HG02884 (cell line): ENCODE results near the gene CIDEC.
"Not testable (repeated sequence)": the region's sequence is repeated elsewhere in the genome, so short reads cannot be mapped to it uniquely, and the experiment has no call there.

Source experiments
- ATAC-seq: cut with Tn5 transposase; IDR thresholded peaks from one replicate; pipeline ENCODE4 v1.9.1; 2021; ENCODE audit warnings: mild to moderate bottlenecking, moderate library complexity; ENCODE audit not compliant: unreplicated experiment

The CIDEC gene

DNA sequence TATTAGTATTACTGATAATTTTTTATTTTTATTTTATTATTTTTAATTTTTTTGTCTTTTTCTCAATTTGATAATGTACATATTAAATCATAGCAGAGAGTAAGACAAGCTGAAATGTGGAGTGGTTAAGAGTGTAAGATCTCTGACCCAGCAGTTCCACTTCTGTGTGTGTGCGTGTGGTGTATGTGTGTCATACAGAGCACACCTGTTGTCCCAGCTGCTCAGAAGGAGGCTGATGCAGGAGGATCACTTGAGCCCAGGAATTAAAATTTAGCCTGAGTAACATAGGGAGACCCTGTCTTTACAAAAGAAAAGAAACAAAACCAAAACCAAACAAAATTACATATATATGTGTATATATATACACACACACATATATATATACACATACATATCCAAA is 1.4 kb upstream of the CIDEC start:
- ATAC-seq, result no peak

GRCh38 chr3:9878700-9879099 is 1.4 kb downstream of the CIDEC start:
- ATAC-seq, result no peak

DNA sequence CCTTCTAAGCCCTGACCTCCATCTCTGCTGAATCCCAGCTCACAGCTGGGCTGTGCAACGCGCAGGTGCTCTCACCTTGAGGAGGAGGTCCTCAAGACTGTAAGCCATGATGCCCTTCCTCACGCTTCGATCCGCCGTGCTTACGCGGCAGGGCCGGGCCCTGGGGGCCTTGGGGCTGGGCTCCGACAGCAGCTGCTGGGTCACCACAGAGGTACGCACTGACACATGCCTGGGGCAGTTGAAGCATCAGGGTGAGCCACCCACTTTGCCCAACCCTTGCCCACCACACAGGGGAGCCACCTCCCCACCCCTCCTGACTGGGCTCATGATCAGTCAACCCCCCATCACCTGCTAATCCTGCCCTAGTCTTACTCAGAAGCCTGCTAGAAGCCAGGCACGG is 3.1 kb downstream of the CIDEC start:
- no peak for ATAC-seq

DNA sequence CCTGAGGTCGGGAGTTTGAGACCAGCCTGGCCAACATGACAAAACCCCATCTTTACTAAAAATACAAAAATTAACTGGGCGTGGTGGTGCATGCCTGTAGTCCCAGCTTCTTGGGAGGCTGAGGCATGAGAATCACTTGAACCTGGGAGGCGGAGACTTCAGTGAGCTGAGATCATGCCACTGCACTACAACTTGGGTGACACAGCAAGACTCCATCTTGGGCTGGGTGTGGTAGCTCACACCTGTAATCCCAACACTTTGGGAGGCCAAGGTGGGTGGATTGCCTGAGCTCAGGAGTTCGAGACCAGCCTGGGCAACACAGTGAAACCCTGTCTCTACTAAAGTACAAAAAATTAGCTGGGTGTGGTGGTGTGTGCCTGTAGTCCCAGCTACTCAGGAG is 3.8 kb downstream of the CIDEC start:
- ATAC-seq, result not testable (repeated sequence)

DNA sequence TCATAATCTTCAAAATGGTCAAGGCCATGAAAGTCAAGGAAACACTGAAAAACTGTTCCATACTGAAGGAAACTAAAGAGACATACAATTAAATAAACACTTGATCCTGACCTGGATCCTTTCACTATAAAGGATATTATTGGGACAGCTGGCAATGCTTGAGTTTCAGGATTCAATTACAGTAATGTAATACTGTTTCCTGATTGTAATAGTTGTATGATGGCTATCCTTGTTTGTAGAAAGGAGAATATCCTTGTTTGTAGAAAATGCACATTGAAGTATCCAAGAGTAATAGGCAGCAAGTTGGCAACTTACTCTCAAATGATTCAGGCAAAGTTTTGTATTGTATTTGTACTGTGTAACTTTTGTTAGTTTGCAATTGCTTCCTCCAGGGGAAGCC is 4.6 kb downstream of the CIDEC start:
- no peak for ATAC-seq

- ATAC-seq, result not testable (repeated sequence)
These were observed 8.0 kb downstream of the CIDEC start for GRCh38 chr3:9872067-9872466.

DNA sequence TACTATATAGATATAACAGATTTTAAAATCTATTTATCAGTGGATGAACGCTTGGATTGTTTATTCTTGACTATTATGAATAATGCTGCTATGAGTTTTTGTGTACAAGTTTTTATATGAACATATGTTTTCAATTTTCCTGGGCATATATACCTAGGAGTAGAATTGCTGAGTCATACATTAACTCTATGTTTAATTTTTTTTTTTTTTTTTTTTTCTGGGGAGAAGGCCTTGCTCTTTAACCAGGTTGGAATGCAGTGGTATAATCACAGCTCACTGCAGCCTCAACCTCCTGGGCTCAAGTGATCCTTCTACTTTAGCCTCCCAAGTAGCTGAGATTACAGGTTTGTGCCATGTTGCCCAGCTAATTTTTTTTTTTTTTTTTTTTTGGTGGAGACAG is 9.1 kb downstream of the CIDEC start:
- ATAC-seq, result no peak

DNA sequence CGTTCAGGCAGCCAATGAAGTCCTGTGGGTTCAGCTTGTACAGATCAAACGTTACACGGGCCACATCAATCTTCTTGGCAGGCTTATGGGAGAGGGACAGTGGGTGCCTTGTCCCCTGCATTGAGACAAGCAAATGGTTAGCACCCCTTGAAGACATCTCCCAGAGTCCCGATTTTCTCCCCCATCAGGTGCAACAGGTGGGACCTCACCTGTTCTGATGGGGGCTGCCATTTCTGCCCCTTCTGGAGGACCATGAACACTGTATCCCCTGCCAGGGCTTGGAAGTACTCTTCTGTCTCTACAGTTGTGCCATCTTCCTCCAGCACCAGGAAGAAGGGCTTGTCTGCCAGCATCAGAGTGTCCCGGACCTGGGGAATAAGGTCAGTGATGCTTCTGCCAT is 10.1 kb downstream of the CIDEC start:
- ATAC-seq, result no peak

DNA sequence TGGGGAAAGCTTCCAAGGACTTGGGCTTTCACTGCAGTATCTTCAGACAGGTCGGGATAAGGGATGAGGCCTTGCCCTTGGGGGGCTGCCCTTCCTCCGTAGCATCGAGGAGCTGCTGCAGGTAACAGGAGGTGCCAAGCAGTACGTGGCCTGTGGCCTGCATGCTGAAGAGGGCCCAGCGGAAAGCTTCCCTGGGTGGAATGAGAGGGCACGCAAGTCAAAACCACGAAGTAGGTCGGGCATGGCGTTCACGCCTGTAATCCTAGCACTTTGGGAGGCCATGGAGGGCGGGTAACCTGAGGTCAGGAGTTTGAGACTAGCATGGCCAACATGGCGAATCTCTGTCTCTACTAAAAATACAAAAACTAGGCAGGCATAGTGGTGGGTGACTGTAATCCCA is 12.9 kb downstream of the CIDEC start:
- ATAC-seq, result no peak

GRCh38 chr3:9866639-9867038 is 13.4 kb downstream of the CIDEC start:
- no peak for ATAC-seq

DNA sequence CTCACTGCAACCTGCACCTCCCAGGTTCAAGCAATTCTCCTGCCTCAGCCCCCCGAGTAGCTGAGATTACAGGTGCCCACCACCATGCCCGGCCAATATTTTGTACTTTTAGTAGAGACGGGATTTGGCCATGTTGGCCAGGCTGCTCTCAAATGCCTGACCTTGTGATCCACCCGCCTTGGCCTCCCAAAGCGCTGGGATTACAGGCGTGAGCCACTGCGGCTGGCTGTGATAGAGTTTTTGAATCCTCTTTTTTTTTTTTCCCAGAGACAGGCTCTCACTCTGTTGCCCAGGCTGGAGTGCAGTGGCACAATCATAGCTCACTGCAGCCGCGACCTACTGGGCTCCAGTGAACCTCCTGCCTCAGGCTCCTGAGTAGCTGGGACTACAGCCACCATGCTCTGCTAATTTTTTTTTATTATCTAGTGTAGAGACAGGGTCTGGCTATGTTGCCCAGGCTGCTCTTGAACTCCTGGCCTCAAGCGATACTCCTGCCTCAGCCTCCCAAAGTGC is 14.9 kb downstream of the CIDEC start:
- ATAC-seq, result not testable (repeated sequence)

- ATAC-seq, result no peak
These were observed 15.7 kb downstream of the CIDEC start for GRCh38 chr3:9864200-9864927.

DNA sequence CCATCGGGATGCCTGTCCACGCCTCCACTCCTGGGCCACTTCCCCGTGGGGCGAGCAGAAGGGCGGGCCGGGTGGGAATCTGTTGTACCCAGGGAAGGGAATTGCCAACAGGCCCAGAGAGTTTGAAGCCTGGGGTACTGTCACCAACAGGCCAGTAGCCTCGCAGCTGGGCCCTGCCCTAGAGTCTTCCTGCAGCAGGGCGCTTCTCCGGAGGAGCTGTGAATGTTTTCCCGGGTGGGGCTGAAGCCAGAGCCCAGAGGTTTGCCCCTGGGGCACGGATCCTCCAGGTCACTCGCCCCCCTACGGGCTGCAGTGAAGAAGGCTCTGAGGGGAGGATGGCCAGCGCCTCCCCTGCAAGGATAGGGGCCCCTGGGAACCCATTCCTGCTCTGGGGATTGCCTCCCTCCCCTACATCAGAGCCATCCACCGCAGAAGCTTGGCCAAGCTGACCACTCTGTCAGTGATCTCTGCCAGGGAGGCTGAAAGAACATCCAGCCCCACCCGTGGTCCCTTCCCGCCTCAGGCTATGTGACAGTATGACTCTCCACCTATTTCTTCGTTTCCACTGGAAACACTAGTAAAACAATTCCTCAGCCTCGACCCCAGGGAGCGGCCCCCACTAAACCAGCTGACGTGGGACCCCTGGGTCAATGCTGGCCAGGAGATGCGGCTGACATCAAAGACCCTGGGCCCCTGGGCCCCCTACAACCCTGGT is 16.8 kb downstream of the CIDEC start:
- ATAC-seq, result no peak

GRCh38 chr3:9862391-9863057 is 17.5 kb downstream of the CIDEC start:
- ATAC-seq, result no peak

GRCh38 chr3:9861626-9862130 is 18.4 kb downstream of the CIDEC start:
- no peak for ATAC-seq

DNA sequence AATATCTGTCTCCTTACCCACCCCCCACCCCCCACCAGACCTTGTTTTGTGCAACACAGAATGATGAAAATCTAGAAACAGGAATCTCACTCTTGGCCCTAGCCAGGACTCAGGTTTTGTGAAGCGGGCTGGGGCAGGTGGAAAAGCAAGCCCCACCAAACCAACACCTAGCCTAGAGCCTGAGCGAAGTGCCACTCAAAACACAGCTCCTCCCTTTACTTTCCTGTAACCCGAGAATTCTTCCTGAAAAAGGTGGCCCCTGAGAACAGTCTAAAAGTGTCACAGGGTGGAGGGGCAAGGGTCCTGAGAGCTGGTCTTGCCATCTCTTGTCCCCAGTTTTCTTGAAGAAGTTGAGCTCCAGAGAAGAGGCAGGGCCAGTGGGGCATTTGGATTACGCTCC is 18.9 kb downstream of the CIDEC start:
- no peak for ATAC-seq

DNA sequence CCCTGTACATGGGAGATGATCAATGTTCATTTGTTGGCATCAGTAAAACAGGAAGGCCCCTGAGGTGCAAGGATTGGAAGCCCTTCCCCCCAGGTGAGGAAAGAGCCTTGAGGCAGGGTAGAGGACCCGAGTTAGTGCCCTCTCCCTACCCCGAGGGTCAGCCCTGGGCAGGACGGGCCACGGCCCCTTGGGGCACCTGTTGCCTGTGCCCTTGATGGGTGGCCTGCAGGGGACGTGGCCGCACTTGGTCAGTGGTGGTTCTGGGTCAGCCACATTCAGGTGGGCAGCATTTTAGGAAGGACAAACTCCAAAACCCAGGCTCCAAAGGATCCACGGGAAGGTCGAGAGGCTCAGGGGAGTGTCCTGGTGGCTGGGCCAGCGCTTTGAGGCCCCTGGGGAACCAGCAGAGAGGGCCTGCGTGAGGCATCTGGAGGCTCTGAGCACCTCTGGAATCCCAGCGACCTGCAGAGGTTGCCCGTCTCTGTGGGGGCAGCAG is 20.5 kb downstream of the CIDEC start:
- no peak for ATAC-seq

- no peak for ATAC-seq
These were observed 24.5 kb downstream of the CIDEC start for GRCh38 chr3:9855594-9855993.

DNA sequence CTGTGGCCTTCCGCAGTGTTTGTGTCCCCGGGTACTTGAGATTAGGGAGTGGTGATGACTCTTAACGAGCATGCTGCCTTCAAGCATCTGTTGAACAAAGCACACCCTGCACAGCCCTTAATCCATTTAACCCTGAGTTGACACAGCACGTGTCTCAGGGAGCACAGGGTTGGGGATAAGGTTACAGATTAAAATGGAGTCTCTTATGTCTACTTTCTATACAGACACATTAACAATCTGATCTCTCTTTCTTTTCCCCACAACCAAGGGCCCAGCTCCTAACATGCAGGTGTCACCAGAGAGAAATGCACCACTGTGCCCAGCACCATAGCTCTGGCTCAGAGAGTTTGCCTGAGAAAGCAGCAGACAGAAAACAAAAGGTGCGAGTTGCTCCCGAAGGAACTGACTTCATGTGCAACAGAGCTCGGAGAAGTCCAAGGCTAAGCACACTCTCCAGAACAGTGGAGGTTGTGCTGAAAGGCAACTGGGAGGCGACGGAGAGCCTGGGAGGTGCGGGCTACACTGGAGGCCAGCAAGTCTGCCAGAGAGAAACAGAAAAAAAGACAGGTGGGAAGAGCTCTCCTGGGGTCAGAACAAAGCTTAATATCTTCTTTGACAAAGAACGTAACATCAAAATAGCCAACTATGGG is 25.6 kb downstream of the CIDEC start:
- not testable (repeated sequence) for ATAC-seq

- ATAC-seq, result no peak
These were observed 27.5 kb downstream of the CIDEC start for GRCh38 chr3:9852528-9852927.

DNA sequence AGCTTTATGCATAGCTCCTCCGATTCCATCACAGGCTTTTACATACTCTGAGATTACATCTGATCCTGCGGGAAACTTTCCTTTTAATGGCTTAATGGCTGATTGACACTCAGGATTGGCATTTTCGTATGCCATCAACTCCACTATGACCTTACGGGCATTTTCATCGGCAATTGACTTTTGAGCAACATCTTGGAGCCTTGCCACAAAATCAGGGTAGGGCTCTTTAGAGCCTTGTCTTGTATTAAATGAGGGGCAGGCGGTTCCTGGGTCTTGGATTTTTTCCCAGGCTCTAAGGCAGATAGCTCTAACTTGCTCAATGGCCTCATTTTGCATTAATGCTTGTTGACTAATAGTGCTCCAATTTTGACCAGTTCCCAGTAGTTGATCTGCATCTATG is 28.1 kb downstream of the CIDEC start:
- ATAC-seq, result not testable (repeated sequence)
